ENCODE results near the gene OR10G7. TPM values are rescaled to one million over a fixed set of nuclear protein-coding genes. Genes with fewer than 3 reads are reported as not detected.
"Not testable (repeated sequence)": the region's sequence is repeated elsewhere in the genome, so short reads cannot be mapped to it uniquely, and the experiment has no call there.

The OR10G7 gene
- total RNA-seq, 1 experiment from 2014 or later: not detected

DNA sequence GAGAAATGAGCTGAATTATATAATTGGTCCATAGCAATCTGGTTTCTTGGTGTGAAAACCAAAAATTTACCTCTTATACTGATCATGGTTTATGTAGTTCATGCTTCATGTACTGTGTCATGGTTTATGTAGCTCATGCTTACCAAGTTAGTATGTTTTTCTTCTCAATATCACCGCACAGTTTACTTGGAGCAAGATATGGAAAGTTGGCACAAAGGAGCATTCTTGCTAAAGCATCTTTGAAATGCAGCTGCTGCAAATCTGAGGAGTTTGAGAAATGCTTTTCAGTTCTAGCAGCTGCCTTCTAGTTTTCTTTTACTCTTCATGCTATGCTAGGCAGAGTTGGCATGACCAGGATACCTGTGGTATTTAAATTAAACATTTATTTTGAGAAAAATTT is 4.5 kb downstream of the OR10G7 start:
- Histone ChIP-seq H3K79me2 (ENCODE audit: low read depth) (no peaks in the 10 kb centered on the region), H4K20me1 (ENCODE audit: insufficient read depth) (no peaks in the 10 kb centered on the region), H3K4me2 (no peak overlapping the region), H3K9me3 (ENCODE audit: insufficient read depth, low read depth) (no peaks in the 10 kb centered on the region), H3K9me2 (ENCODE audit: insufficient read depth) (peaks cover 5% of the 10 kb centered on the region; the same call in 1 of the 2 replicates), H2AFZ (no peak overlapping the region), H3K27me3 (ENCODE audit: insufficient read depth, low read depth) (peaks cover 5% of the 10 kb centered on the region; the same call in 1 of the 2 replicates), H3K36me3 (ENCODE audit: low read depth) (no peaks in the 10 kb centered on the region), H3K4me3 (no peak overlapping the region), H3F3A (ENCODE audit: insufficient read depth, low read depth) (no peaks in the 10 kb centered on the region), H3K4me1 (replicated peaks; ENCODE audit: insufficient read depth) (no peaks in the 10 kb centered on the region), H3K27ac (no peak overlapping the region)
- ChIA-PET POLR2A (ENCODE audit: unreplicated experiment) (no interaction called here), CTCF (no interaction called here)
- intact Hi-C loops (cut with micrococcal nuclease; ENCODE audit: unreplicated experiment): no loop called here
- no peak for DNase-seq
- no peak for TF ChIP-seq EZH2 (IDR thresholded peaks at IDR 0.05; ENCODE audit: low read depth)
- TF ChIP-seq, protein P1, sequence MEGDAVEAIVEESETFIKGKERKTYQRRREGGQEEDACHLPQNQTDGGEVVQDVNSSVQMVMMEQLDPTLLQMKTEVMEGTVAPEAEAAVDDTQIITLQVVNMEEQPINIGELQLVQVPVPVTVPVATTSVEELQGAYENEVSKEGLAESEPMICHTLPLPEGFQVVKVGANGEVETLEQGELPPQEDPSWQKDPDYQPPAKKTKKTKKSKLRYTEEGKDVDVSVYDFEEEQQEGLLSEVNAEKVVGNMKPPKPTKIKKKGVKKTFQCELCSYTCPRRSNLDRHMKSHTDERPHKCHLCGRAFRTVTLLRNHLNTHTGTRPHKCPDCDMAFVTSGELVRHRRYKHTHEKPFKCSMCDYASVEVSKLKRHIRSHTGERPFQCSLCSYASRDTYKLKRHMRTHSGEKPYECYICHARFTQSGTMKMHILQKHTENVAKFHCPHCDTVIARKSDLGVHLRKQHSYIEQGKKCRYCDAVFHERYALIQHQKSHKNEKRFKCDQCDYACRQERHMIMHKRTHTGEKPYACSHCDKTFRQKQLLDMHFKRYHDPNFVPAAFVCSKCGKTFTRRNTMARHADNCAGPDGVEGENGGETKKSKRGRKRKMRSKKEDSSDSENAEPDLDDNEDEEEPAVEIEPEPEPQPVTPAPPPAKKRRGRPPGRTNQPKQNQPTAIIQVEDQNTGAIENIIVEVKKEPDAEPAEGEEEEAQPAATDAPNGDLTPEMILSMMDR (conservative IDR thresholded peaks at IDR 0.05): no peak
- BruUV-seq (replicated peaks): no TSS peak

DNA sequence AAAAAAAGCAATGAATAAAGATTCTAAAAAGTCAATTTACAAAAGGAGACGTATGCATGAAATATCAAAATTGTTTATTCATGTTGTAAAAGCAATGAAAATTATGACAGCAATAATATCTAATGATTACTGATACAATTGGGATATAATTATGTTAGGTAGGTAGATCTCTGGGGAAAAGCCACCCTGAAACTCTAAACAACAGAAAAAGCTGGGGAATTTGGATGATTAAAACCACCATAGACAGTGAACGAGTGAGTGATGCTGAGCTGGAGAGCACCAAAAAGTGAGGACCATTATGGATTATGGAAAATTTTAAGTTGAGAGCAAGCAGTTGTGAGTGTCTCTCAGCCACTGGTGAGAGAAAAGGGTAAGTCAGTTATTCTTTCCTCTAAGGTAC is 14.6 kb downstream of the OR10G7 start, which contains the start of gene OR10G8:
Gene OR10G8, plus strand, starts transcription at position 301 of the 400 bp plus-strand sequence. CDS start 2,825 bp downstream, outside the sequence.
- no peaks in the 10 kb centered on the region for H3K4me1 ChIP-seq (replicated peaks; ENCODE audit: insufficient read depth)
- H3K4me2 ChIP-seq: no peak within 1 kb of the TSS
- no peaks in the 10 kb centered on the region for H3K9me3 ChIP-seq (ENCODE audit: insufficient read depth, low read depth)
- TF ChIP-seq EZH2 (IDR thresholded peaks at IDR 0.05; ENCODE audit: low read depth): no peak
- TF ChIP-seq, protein P1 (conservative IDR thresholded peaks at IDR 0.05): no peak
- no TSS peak for BruUV-seq (replicated peaks)
- no peak within 1 kb of the TSS for H3K27ac ChIP-seq
- intact Hi-C loops (cut with micrococcal nuclease; ENCODE audit: unreplicated experiment): no loop called here
- H3K9me2 ChIP-seq (ENCODE audit: insufficient read depth): no peaks in the 10 kb centered on the region
- no peak within 1 kb of the TSS for H2AFZ ChIP-seq
- H3K36me3 ChIP-seq (ENCODE audit: low read depth): no peaks in the 10 kb centered on the region
- no peaks in the 10 kb centered on the region for H4K20me1 ChIP-seq (ENCODE audit: insufficient read depth)
- H3K79me2 ChIP-seq (ENCODE audit: low read depth): no peaks in the 10 kb centered on the region
- ChIA-PET CTCF (no interaction called here), POLR2A (ENCODE audit: unreplicated experiment) (no interaction called here)
- H3K27me3 ChIP-seq (ENCODE audit: insufficient read depth, low read depth): no peaks in the 10 kb centered on the region
- DNase-seq: no peak
- H3F3A ChIP-seq (ENCODE audit: insufficient read depth, low read depth): no peaks in the 10 kb centered on the region
- H3K4me3 ChIP-seq: no peak within 1 kb of the TSS

DNA sequence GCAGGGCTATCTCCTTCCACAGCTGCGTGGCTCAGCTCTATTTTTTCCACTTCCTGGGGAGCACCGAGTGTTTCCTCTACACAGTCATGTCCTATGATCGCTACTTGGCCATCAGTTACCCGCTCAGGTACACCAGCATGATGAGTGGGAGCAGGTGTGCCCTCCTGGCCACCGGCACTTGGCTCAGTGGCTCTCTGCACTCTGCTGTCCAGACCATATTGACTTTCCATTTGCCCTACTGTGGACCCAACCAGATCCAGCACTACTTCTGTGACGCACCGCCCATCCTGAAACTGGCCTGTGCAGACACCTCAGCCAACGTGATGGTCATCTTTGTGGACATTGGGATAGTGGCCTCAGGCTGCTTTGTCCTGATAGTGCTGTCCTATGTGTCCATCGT is 25.3 kb downstream of the OR10G7 start:
- H3K4me3 ChIP-seq; H3K27ac ChIP-seq; H3K36me3 ChIP-seq (ENCODE audit: low read depth); H3K9me2 ChIP-seq (ENCODE audit: insufficient read depth); DNase-seq; H3K4me2 ChIP-seq; H3K79me2 ChIP-seq (ENCODE audit: low read depth); H2AFZ ChIP-seq; H3K27me3 ChIP-seq (ENCODE audit: insufficient read depth, low read depth); H3K4me1 ChIP-seq (replicated peaks; ENCODE audit: insufficient read depth); H3F3A ChIP-seq (ENCODE audit: insufficient read depth, low read depth); H4K20me1 ChIP-seq (ENCODE audit: insufficient read depth); BruUV-seq (replicated peaks); intact Hi-C loops (cut with micrococcal nuclease; ENCODE audit: unreplicated experiment); POLR2A ChIA-PET (ENCODE audit: unreplicated experiment); H3K9me3 ChIP-seq (ENCODE audit: insufficient read depth, low read depth); CTCF ChIA-PET: not testable (repeated sequence)

DNA sequence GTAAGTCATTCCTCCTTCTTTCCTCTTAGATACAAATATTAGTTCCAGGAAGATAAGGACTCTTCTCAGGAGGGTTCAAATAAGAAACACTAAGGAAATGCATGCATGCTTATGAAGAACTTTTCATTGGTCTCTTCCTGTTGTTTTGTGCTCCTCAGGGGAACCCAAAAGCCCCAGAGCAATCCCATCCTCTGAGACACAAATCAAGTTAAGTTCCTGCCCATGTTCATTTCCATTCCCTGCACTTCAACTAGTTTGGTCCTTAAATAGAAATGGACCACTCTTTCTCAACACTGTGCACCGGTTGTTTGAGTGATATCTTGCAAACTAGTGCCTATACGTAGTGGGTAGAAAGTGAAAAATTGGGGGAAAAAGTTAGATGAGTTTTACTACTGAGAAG is 28.4 kb downstream of the OR10G7 start, which contains the start of gene OR10G4:
Gene OR10G4, plus strand, starts transcription at position 301 of the 400 bp plus-strand sequence. CDS start 2,578 bp downstream, outside the sequence.
- Histone ChIP-seq H3K4me1 (replicated peaks; ENCODE audit: insufficient read depth) (no peaks in the 10 kb centered on the region), H4K20me1 (ENCODE audit: insufficient read depth) (no peaks in the 10 kb centered on the region), H3K27me3 (ENCODE audit: insufficient read depth, low read depth) (no peaks in the 10 kb centered on the region), H3K4me3 (no peak within 1 kb of the TSS), H3K4me2 (no peak within 1 kb of the TSS), H3K27ac (no peak within 1 kb of the TSS), H3K9me3 (ENCODE audit: insufficient read depth, low read depth) (no peaks in the 10 kb centered on the region), H3F3A (ENCODE audit: insufficient read depth, low read depth) (no peaks in the 10 kb centered on the region), H2AFZ (no peak within 1 kb of the TSS), H3K36me3 (ENCODE audit: low read depth) (no peaks in the 10 kb centered on the region), H3K9me2 (ENCODE audit: insufficient read depth) (no peaks in the 10 kb centered on the region), H3K79me2 (ENCODE audit: low read depth) (no peaks in the 10 kb centered on the region)
- no TSS peak for BruUV-seq (replicated peaks)
- intact Hi-C loops (cut with micrococcal nuclease; ENCODE audit: unreplicated experiment): no loop called here
- TF ChIP-seq, protein P1 (conservative IDR thresholded peaks at IDR 0.05): no peak
- no peak for TF ChIP-seq EZH2 (IDR thresholded peaks at IDR 0.05; ENCODE audit: low read depth)
- POLR2A ChIA-PET (ENCODE audit: unreplicated experiment): no interaction called here
- DNase-seq: no peak
- CTCF ChIA-PET: no interaction called here

Data from PC-9 (cell line).